ENCODE results near the gene PNKD. TPM values are rescaled to one million over a fixed set of nuclear protein-coding genes. Genes with fewer than 3 reads are reported as not detected.

Gene PNKD
- 18.0 and 20.1 TPM in 2 replicates for total RNA-seq

- DNase-seq (ENCODE audit: low read depth, low spot score) = peak; percentile 96
Observed at GRCh38 chr2:218269900-218270720, at the start of gene PNKD, which contains the start of gene AAMP. Gene PNKD (plus strand): TSS chr2:218270519. CDS start chr2:218270536, 17 bp downstream. Gene AAMP (minus strand): TSS chr2:218270137. CDS start chr2:218270086, 51 bp downstream.

GRCh38 chr2:218221000-218221399, 49.3 kb upstream of the PNKD start:
- no peak for DNase-seq (ENCODE audit: low read depth, low spot score)

- no peak for DNase-seq (ENCODE audit: low read depth, low spot score)
Observed at GRCh38 chr2:218223046-218223445, 47.3 kb upstream of the PNKD start.

GRCh38 chr2:218224186-218224585, 46.1 kb upstream of the PNKD start:
- no peak for DNase-seq (ENCODE audit: low read depth, low spot score)

GRCh38 chr2:218226903-218227302, 43.4 kb upstream of the PNKD start:
- no peak for DNase-seq (ENCODE audit: low read depth, low spot score)

GRCh38 chr2:218228366-218229090, 41.8 kb upstream of the PNKD start:
- DNase-seq (ENCODE audit: low read depth, low spot score) = no peak

- DNase-seq (ENCODE audit: low read depth, low spot score) = peak; percentile 63
Observed at GRCh38 chr2:218229239-218229638, 41.1 kb upstream of the PNKD start.

- DNase-seq (ENCODE audit: low read depth, low spot score) = no peak
Observed at GRCh38 chr2:218229851-218230250, 40.5 kb upstream of the PNKD start.

- DNase-seq (ENCODE audit: low read depth, low spot score) = no peak
Observed at GRCh38 chr2:218230882-218231281, 39.4 kb upstream of the PNKD start.

GRCh38 chr2:218233543-218233942, 36.8 kb upstream of the PNKD start:
- no peak for DNase-seq (ENCODE audit: low read depth, low spot score)

GRCh38 chr2:218234521-218234920, 35.8 kb upstream of the PNKD start:
- no peak for DNase-seq (ENCODE audit: low read depth, low spot score)

GRCh38 chr2:218235017-218235416, 35.3 kb upstream of the PNKD start:
- DNase-seq (ENCODE audit: low read depth, low spot score) = no peak

GRCh38 chr2:218236829-218237228, 33.5 kb upstream of the PNKD start:
- DNase-seq (ENCODE audit: low read depth, low spot score) = no peak

- no peak for DNase-seq (ENCODE audit: low read depth, low spot score)
Observed at GRCh38 chr2:218238887-218239286, 31.4 kb upstream of the PNKD start.

GRCh38 chr2:218244204-218244603, 26.1 kb upstream of the PNKD start:
- DNase-seq (ENCODE audit: low read depth, low spot score) = no peak

- no peak for DNase-seq (ENCODE audit: low read depth, low spot score)
Observed at GRCh38 chr2:218244665-218245064, 25.7 kb upstream of the PNKD start.

- DNase-seq (ENCODE audit: low read depth, low spot score) = no peak
Observed at GRCh38 chr2:218245214-218245613, 25.1 kb upstream of the PNKD start.

- DNase-seq (ENCODE audit: low read depth, low spot score) = no peak
Observed at GRCh38 chr2:218249691-218250090, 20.6 kb upstream of the PNKD start.

GRCh38 chr2:218252509-218253231, 17.6 kb upstream of the PNKD start:
- DNase-seq (ENCODE audit: low read depth, low spot score) = no peak

- DNase-seq (ENCODE audit: low read depth, low spot score) = no peak
Observed at GRCh38 chr2:218253232-218253625, 17.1 kb upstream of the PNKD start.

- DNase-seq (ENCODE audit: low read depth, low spot score) = no peak
Observed at GRCh38 chr2:218255446-218255845, 14.9 kb upstream of the PNKD start.

All from pulmonary artery endothelial cell (primary cell).